Endothelial cell of umbilical vein (primary cell): ENCODE data around the gene RPL35. TPM values are rescaled to one million over a fixed set of nuclear protein-coding genes. Genes with fewer than 3 reads are reported as not detected.

Experiments used
- BruUV-seq: library from RNA; stranded (reverse); fragments of 400-500 nt; replicated peaks from 2 replicates; lab custom pipeline; 2021; lab: Mats Ljungman, UMichigan
- CTCF ChIA-PET: fragments of 300-600, 350-600 bp; sonication (Branson Sonifier 250); formaldehyde crosslinking; loops from one replicate; lab custom pipeline; 2021; ENCODE audit warnings: antibody characterized with exemption, inconsistent platforms; lab: Charles Lee
- POLR2A ChIA-PET: fragments of 300-600, 350-600 bp; sonication (Branson Sonifier 250); formaldehyde crosslinking; loops from one replicate; lab custom pipeline; 2021; ENCODE audit warnings: antibody characterized with exemption, inconsistent platforms; lab: Charles Lee
- DNase-seq: peaks from one replicate; pipeline ENCODE4 v3.0.0-alpha.2; 2011; ENCODE audit warnings: low read depth, low spot score
- FAIRE-seq: peaks from 2 replicates; lab custom pipeline; 2011; peaks lifted over from hg19 to GRCh38; lab: Jason Lieb, UNC
- H2AFZ ChIP-seq: 2 replicates; pipeline ENCODE4 v1.6.0; 2012; ENCODE audit warnings: low read depth, low read length, control low read depth, inconsistent platforms
- H3K27ac ChIP-seq: 2 replicates; pipeline ENCODE4 v1.5.1; 2011; ENCODE audit warnings: low read depth, mild to moderate bottlenecking, control low read depth, low read length, moderate library complexity; ENCODE audit not compliant: insufficient read depth
- H3K27me3 ChIP-seq, 2 experiments: 2 replicates each; pipeline versions ENCODE4 v1.6.0 to v1.6.1; 2011; ENCODE audit warnings: low read length in 2 of 2, mixed read lengths in 1 of 2; ENCODE audit not compliant: control insufficient read depth in 2 of 2, insufficient read depth in 2 of 2
- H3K36me3 ChIP-seq, 2 experiments: 2 replicates in 1 of 2; 3 replicates in 1 of 2; pipeline ENCODE4 v1.5.1; 2011; ENCODE audit warnings: low read length in 2 of 2, mild to moderate bottlenecking in 1 of 2, moderate library complexity in 1 of 2; ENCODE audit not compliant: control insufficient read depth in 2 of 2, insufficient read depth in 2 of 2; ENCODE audit errors: extremely low read depth in 1 of 2
- H3K4me1 ChIP-seq: 3 replicates; pipeline ENCODE4 v1.5.1; 2011; ENCODE audit warnings: mild to moderate bottlenecking, low read length; ENCODE audit not compliant: control insufficient read depth, insufficient read depth; ENCODE audit errors: extremely low read depth
- H3K4me2 ChIP-seq: 2 replicates; pipeline ENCODE4 v1.6.1; 2011; ENCODE audit warnings: low read length, control low read depth, mixed read lengths; ENCODE audit not compliant: insufficient read depth
- H3K4me3 ChIP-seq, 3 experiments: fragments of 200-600 bp in 1 of 3; sonication (generic), shearing (Covaris generic) in 1 of 3; replicated peaks in 1 of 3; 2 replicates each; pipeline ENCODE4 v1.5.1; 2011 to 2016; ENCODE audit warnings: control low read depth in 3 of 3, low read length in 3 of 3, mild to moderate bottlenecking in 2 of 3, inconsistent platforms in 1 of 3, low read depth in 1 of 3, moderate library complexity in 1 of 3; ENCODE audit not compliant: insufficient read depth in 1 of 3
- H3K79me2 ChIP-seq: 2 replicates; pipeline ENCODE4 v1.6.0; 2012; ENCODE audit warnings: low read length, inconsistent platforms; ENCODE audit not compliant: control insufficient read depth, insufficient read depth
- H3K9ac ChIP-seq: replicated peaks from 2 replicates; pipeline ENCODE3; 2011; ENCODE audit warnings: low read length, control low read depth; ENCODE audit not compliant: insufficient read depth; ENCODE audit errors: extremely low read depth
- H3K9me1 ChIP-seq: replicated peaks from 3 replicates; pipeline ENCODE4 v1.6.0; 2011; ENCODE audit warnings: mild to moderate bottlenecking, low read length; ENCODE audit not compliant: control insufficient read depth, insufficient read depth; ENCODE audit errors: extremely low read depth
- H3K9me3 ChIP-seq: replicated peaks from 2 replicates; pipeline ENCODE4 v1.5.1; 2012; ENCODE audit warnings: low read length, inconsistent platforms; ENCODE audit not compliant: control insufficient read depth, insufficient read depth
- H4K20me1 ChIP-seq: replicated peaks from 2 replicates; pipeline ENCODE3; 2011; ENCODE audit warnings: mild to moderate bottlenecking, low read length; ENCODE audit not compliant: control insufficient read depth, insufficient read depth; ENCODE audit errors: extremely low read depth
- CTCF ChIP-seq, 2 donors: IDR thresholded peaks; 1 replicate in 1 of 2; 2 replicates in 1 of 2; pipeline ENCODE4 v1.5.1; 2011; ENCODE audit warnings: low read length in 2 of 2, mild to moderate bottlenecking in 2 of 2, moderate library complexity in 2 of 2, control low read depth in 1 of 2, inconsistent platforms in 1 of 2, low read depth in 1 of 2; ENCODE audit not compliant: insufficient read depth in 1 of 2; ENCODE audit errors: extremely low read depth in 1 of 2
- EZH2 ChIP-seq: IDR thresholded peaks from 2 replicates; pipeline ENCODE4 v1.6.1; 2012; ENCODE audit warnings: borderline replicate concordance, low read depth, mild to moderate bottlenecking, moderate library complexity, low read length, inconsistent platforms; ENCODE audit not compliant: severe bottlenecking
- FOS ChIP-seq: IDR thresholded peaks from 2 replicates; pipeline ENCODE4 v1.6.1; 2011; ENCODE audit warnings: mild to moderate bottlenecking, low read length, moderate library complexity, borderline replicate concordance; ENCODE audit not compliant: insufficient read depth
- GATA2 ChIP-seq: IDR thresholded peaks from 2 replicates; pipeline ENCODE4 v1.7.0; 2011; ENCODE audit warnings: low read depth, mild to moderate bottlenecking, moderate library complexity, mixed read lengths, low read length; ENCODE audit not compliant: insufficient read length, insufficient read depth
- JUN ChIP-seq: IDR thresholded peaks from 2 replicates; pipeline ENCODE4 v1.6.1; 2011; ENCODE audit warnings: borderline replicate concordance, low read depth; ENCODE audit not compliant: insufficient read length, insufficient read depth
- MAX ChIP-seq: IDR thresholded peaks from 2 replicates; pipeline ENCODE4 v1.6.1; 2011; ENCODE audit not compliant: insufficient read depth, insufficient read length
- MYC ChIP-seq: IDR thresholded peaks from one replicate; pipeline ENCODE4 v1.6.1; 2011; ENCODE audit warnings: mild to moderate bottlenecking, low read depth, low read length
- POLR2A ChIP-seq: IDR thresholded peaks from 2 replicates; pipeline ENCODE4 v1.6.1; 2012; ENCODE audit warnings: low read depth, mild to moderate bottlenecking, control low read depth, low read length
- POLR2AphosphoS5 ChIP-seq: IDR thresholded peaks from 2 replicates; pipeline ENCODE4 v1.6.1; 2012; ENCODE audit warnings: low read depth, mild to moderate bottlenecking, control low read depth, low read length, moderate library complexity; ENCODE audit not compliant: insufficient read depth
- dilution Hi-C: fragments of 300-500 bp; cut with MboI; formaldehyde crosslinking; loops from one replicate; pipeline ENCODE4 v1.15.0; 2019; ENCODE audit warnings: low sequenced_read_pairs; ENCODE audit not compliant: extremely low pct_ligation_motif_present
- intact Hi-C: fragments of 100-400 bp; cut with micrococcal nuclease; formaldehyde crosslinking; loops from one replicate; pipeline ENCODE4 v1.10.0; 2022
- polyA plus RNA-seq, 4 experiments: library from polyadenylated mRNA; depleted of rRNA in 3 of 4; stranded (reverse) in 3 of 4; unstranded in 1 of 4; fragments of >200 nt; gene quantifications; 2 replicates each; pipeline versions ENCODE4 v1.2.1 to v1.2.3, GENCODE V29; 2011 to 2012; ENCODE audit warnings: missing spikeins in 1 of 4
- total RNA-seq: library from RNA; stranded (reverse); gene quantifications from 2 replicates; pipeline ENCODE4 v1.2.3, GENCODE V29; 2021

The RPL35 gene
- total and polyA plus RNA-seq, 2 donors (not counting 3 experiments of a cell fraction or from before 2014, with no cell fraction given), result 1,230 to 2,206 TPM

GRCh38 chr9:124813501-124814163 lies 48.1 kb downstream of the RPL35 start:
- POLR2A ChIA-PET, result no interaction called here
- DNase-seq (no peak), FAIRE-seq (no peak)
- H2AFZ ChIP-seq, result no peak overlapping the region
- no peaks in the 10 kb centered on the region for H4K20me1 ChIP-seq
- no peak overlapping the region for H3K27ac ChIP-seq
- intact Hi-C loops (no loop called here), dilution Hi-C loops (no loop called here)
- BruUV-seq, result no TSS peak
- H3K9ac ChIP-seq, result no peak overlapping the region
- no peaks in the 10 kb centered on the region for H3K4me1 ChIP-seq
- no peaks in the 10 kb centered on the region for H3K9me1 ChIP-seq
- no peaks in the 10 kb centered on the region for H3K36me3 ChIP-seq
- H3K27me3 ChIP-seq, result no peaks in the 10 kb centered on the region
- no peaks in the 10 kb centered on the region for H3K9me3 ChIP-seq
- CTCF ChIA-PET, result interaction anchor here (1.1 to 1.6 kb wide), 3 partner anchors 10 to 39 kb away, joined by 4 to 7 read pairs (median 4); partner anchors contain the start of gene WDR38
- no peak overlapping the region for H3K4me2 ChIP-seq
- H3K79me2 ChIP-seq, result no peaks in the 10 kb centered on the region
- H3K4me3 ChIP-seq, result no peak overlapping the region
- TF ChIP-seq MYC, result no peak
- TF ChIP-seq MAX, result no peak
- no peak for TF ChIP-seq EZH2
- TF ChIP-seq CTCF (IDR thresholded peaks at IDR 0.05; ENCODE audit: extremely low read depth in 1 of 2, insufficient read depth in 1 of 2, low read depth in 1 of 2, low read length in 2 of 2), result no peak
- TF ChIP-seq POLR2AphosphoS5, result no peak
- no peak for TF ChIP-seq JUN
- no peak for TF ChIP-seq POLR2A
- TF ChIP-seq GATA2, result no peak
- no peak for TF ChIP-seq FOS
